Measurements from ENCODE around the gene RABGGTB. TPM values are rescaled to one million over a fixed set of nuclear protein-coding genes. Genes with fewer than 3 reads are reported as not detected.

The RABGGTB gene
- total RNA-seq, result 129 and 131 TPM in 2 replicates

DNA sequence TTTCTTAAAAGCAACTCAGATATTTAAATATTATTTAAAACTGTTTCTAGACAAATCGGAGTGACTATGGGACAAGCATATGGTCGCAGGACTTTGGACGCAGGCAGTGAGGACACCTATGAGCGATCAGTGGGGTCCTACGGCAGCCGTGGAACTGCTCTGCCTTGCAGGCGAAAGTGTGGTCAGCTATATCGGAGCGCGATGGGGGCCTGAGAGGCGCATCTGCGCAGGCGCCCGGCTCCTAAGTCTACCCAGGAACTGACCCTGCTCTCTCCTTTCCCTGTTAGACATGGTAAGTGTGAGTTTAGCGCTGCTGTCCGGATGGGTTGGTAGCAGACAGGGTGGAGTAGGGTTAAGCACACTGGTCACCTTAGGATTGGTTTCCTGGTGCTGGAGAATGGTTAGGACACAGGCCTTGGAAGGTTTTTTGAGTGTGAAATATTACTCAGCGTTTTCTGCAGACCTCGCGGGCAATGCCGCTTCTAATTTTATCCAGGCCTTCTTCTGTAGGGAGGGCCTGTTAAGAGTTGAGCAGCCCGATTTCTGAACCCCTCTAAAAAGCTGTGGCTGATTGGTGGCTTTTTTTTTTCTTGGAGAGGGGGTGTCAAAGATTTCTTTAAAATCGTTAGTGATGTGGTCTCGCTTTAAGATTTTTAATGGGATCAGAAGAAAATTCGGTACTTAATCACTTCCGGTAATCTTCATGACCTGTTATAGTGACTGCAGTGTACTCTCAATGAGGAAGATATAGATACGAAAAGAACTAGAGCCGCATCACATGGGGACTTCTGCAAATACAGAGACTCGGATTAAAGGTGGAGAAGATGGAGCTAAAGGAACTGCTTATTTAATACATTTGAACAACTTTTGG is at the start of gene RABGGTB:
Gene RABGGTB (plus strand): TSS at position 274 of the 871 bp plus-strand sequence. CDS start 16 bp downstream, at position 290.

GRCh38 chr1:75796376-75797272 is 10.6 kb downstream of the RABGGTB start, which contains the start of gene MSH4:
Gene MSH4 (plus strand): TSS chr1:75796882. CDS start chr1:75796986, 104 bp downstream.

Other genes starting within 250 kb of the RABGGTB start
- under 0.01 and 0.09 TPM in 2 replicates for gene SLC44A5, start 175.1 kb upstream of the RABGGTB start, total RNA-seq
- gene ACADM, start 61.5 kb upstream of the RABGGTB start, total RNA-seq, result 25.8 and 43.2 TPM in 2 replicates
- 0.46 and 0.59 TPM in 2 replicates for gene MSH4, start 10.6 kb downstream of the RABGGTB start, total RNA-seq
- gene ASB17, start 146.1 kb downstream of the RABGGTB start, total RNA-seq, result not detected in 2 replicates